Measurements from ENCODE around the gene TMEM39B. TPM values are rescaled to one million over a fixed set of nuclear protein-coding genes. Genes with fewer than 3 reads are reported as not detected.
"Not testable (repeated sequence)": the region's sequence is repeated elsewhere in the genome, so short reads cannot be mapped to it uniquely, and the experiment has no call there.

The TMEM39B gene
- total and polyA plus RNA-seq, 2 donors (not counting 1 experiment from before 2014, with no cell fraction given) = 7.9 to 11.1 TPM

- peaks cover 54% of the 10 kb centered on the region for H3K79me2 ChIP-seq (ENCODE audit: control insufficient read depth, insufficient read depth, low read length)
- TF ChIP-seq CTCF (conservative IDR thresholded peaks at IDR 0.05 in 1 of 2, IDR thresholded peaks at IDR 0.05 in 1 of 2; ENCODE audit: low read depth in 1 of 2, low read length in 2 of 2) = no peak
- TF ChIP-seq EZH2 (IDR thresholded peaks at IDR 0.05; ENCODE audit: low read length, missing control alignments) = no peak
- no peak overlapping the region for H2AFZ ChIP-seq (ENCODE audit: low read length)
- no peak overlapping the region for H3K27ac ChIP-seq (ENCODE audit: insufficient read depth, low read length)
- no peak overlapping the region for H3K9ac ChIP-seq (ENCODE audit: insufficient read depth, low read length)
- H3K27me3 ChIP-seq (ENCODE audit: control insufficient read depth, insufficient read depth, low read length) = no peaks in the 10 kb centered on the region
- peak overlapping the region; percentile 27 for H3K4me2 ChIP-seq (ENCODE audit: extremely low read depth, insufficient read depth, low read length)
- peaks cover 8% of the 10 kb centered on the region for H3K4me1 ChIP-seq (ENCODE audit: control insufficient read depth, extremely low read depth, insufficient read depth, low read length)
- no peaks in the 10 kb centered on the region for H3K36me3 ChIP-seq (ENCODE audit: control insufficient read depth, insufficient read depth, low read length)
- DNase-seq (ENCODE audit: low read depth in 2 of 2) = peak; percentile 36 to 62
- H3K9me3 ChIP-seq (ENCODE audit: control insufficient read depth, insufficient read depth, low read depth, low read length) = no peaks in the 10 kb centered on the region
- H3K4me3 ChIP-seq (replicated peaks in 1 of 4; ENCODE audit: control extremely low read depth in 1 of 4, insufficient read depth in 1 of 4, low read depth in 3 of 4, low read length in 4 of 4) = no peak overlapping the region
- H4K20me1 ChIP-seq (ENCODE audit: control insufficient read depth, extremely low read depth, insufficient read depth, low read length) = no peaks in the 10 kb centered on the region
Measured at GRCh38 chr1:32138965-32139364, 66.2 kb downstream of the TMEM39B start.

GRCh38 chr1:32142446-32143301, 69.9 kb downstream of the TMEM39B start:
- TF ChIP-seq CTCF (conservative IDR thresholded peaks at IDR 0.05 in 1 of 2, IDR thresholded peaks at IDR 0.05 in 1 of 2; ENCODE audit: low read depth in 1 of 2, low read length in 2 of 2) = no peak
- TF ChIP-seq EZH2 (IDR thresholded peaks at IDR 0.05; ENCODE audit: low read length, missing control alignments) = no peak
- Histone ChIP-seq H3K27ac (ENCODE audit: insufficient read depth, low read length) (peak overlapping the region; percentile 61), H3K9ac (ENCODE audit: insufficient read depth, low read length) (no peak overlapping the region), H3K4me3 (replicated peaks in 1 of 4; ENCODE audit: control extremely low read depth in 1 of 4, insufficient read depth in 1 of 4, low read depth in 3 of 4, low read length in 4 of 4) (no peak overlapping the region), H2AFZ (ENCODE audit: low read length) (no peak overlapping the region), H4K20me1 (ENCODE audit: control insufficient read depth, extremely low read depth, insufficient read depth, low read length) (no peaks in the 10 kb centered on the region), H3K27me3 (ENCODE audit: control insufficient read depth, insufficient read depth, low read length) (no peaks in the 10 kb centered on the region), H3K4me2 (ENCODE audit: extremely low read depth, insufficient read depth, low read length) (no peak overlapping the region), H3K36me3 (ENCODE audit: control insufficient read depth, insufficient read depth, low read length) (no peaks in the 10 kb centered on the region), H3K79me2 (ENCODE audit: control insufficient read depth, insufficient read depth, low read length) (peaks cover 61% of the 10 kb centered on the region), H3K4me1 (ENCODE audit: control insufficient read depth, extremely low read depth, insufficient read depth, low read length) (peaks cover 8% of the 10 kb centered on the region), H3K9me3 (ENCODE audit: control insufficient read depth, insufficient read depth, low read depth, low read length) (no peaks in the 10 kb centered on the region)
- peak; percentile 77 to 84 for DNase-seq (ENCODE audit: low read depth in 2 of 2)

- not testable (repeated sequence) for H4K20me1 ChIP-seq (ENCODE audit: control insufficient read depth, extremely low read depth, insufficient read depth, low read length)
Measured at GRCh38 chr1:32143302-32143695, 70.6 kb downstream of the TMEM39B start.

More at GRCh38 chr1:32143302-32143695, 70.6 kb downstream of the TMEM39B start:
- not testable (repeated sequence) for H3K36me3 ChIP-seq (ENCODE audit: control insufficient read depth, insufficient read depth, low read length); H3K4me3 ChIP-seq (replicated peaks in 1 of 4; ENCODE audit: control extremely low read depth in 1 of 4, insufficient read depth in 1 of 4, low read depth in 3 of 4, low read length in 4 of 4); H3K9ac ChIP-seq (ENCODE audit: insufficient read depth, low read length); H2AFZ ChIP-seq (ENCODE audit: low read length); DNase-seq (ENCODE audit: low read depth in 2 of 2); H3K9me3 ChIP-seq (ENCODE audit: control insufficient read depth, insufficient read depth, low read depth, low read length); H3K4me2 ChIP-seq (ENCODE audit: extremely low read depth, insufficient read depth, low read length); H3K4me1 ChIP-seq (ENCODE audit: control insufficient read depth, extremely low read depth, insufficient read depth, low read length); H3K27me3 ChIP-seq (ENCODE audit: control insufficient read depth, insufficient read depth, low read length)
- Histone ChIP-seq H3K79me2 (ENCODE audit: control insufficient read depth, insufficient read depth, low read length) (peaks cover 61% of the 10 kb centered on the region), H3K27ac (ENCODE audit: insufficient read depth, low read length) (peak overlapping the region; percentile 54)
